GM21423 (cell line): ENCODE data around the gene ARHGAP35.
"Not testable (repeated sequence)": the region's sequence is repeated elsewhere in the genome, so short reads cannot be mapped to it uniquely, and the experiment has no call there.

Experiments
- ATAC-seq: cut with Tn5 transposase; IDR thresholded peaks from one replicate; pipeline ENCODE4 v1.9.1; 2021; ENCODE audit warnings: mild to moderate bottlenecking, moderate library complexity; ENCODE audit not compliant: unreplicated experiment

The ARHGAP35 gene

DNA sequence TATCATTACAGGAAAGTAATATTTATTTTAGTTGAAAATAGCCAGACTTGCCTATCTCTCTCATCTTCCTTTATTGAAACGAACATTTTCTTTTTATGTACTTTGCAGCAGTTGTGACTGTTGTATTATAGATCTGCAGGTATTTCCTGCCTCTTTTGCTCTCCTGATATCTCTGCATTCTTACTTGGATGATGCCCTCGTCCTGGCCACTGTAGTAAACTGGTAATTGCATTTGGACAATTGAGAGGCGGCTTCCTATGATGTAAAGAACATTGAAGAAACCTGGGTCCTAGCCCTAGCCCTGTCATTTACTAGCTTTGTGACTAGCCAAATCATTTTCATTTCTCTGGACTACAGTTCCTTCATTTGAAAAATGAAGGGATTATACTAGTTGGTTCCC is 6.4 kb downstream of the ARHGAP35 start:
- ATAC-seq = no peak

GRCh38 chr19:46868025-46868802 is 7.4 kb downstream of the ARHGAP35 start:
- ATAC-seq = no peak

DNA sequence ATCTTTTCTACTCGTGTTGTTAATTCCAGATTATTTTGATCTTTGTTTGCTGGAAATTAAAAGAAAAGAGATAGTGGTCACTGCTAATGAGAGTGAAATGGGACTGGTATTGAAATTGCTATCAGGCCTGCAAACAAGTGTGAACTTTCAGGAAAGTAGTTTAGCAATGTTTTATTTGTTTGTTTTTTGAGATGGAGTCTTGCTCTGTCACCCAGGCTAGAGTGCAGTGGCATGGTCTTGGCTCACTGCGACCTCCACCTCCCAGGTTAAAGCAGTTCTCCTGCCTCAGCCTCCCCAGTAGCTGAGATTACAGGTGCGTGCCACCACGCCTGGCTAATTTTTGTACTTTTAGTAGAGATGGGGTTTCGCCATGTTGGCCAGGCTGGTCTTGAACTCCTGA is 10.4 kb downstream of the ARHGAP35 start:
- ATAC-seq = not testable (repeated sequence)

- no peak for ATAC-seq
These were observed 12.2 kb downstream of the ARHGAP35 start for GRCh38 chr19:46872967-46873366.

DNA sequence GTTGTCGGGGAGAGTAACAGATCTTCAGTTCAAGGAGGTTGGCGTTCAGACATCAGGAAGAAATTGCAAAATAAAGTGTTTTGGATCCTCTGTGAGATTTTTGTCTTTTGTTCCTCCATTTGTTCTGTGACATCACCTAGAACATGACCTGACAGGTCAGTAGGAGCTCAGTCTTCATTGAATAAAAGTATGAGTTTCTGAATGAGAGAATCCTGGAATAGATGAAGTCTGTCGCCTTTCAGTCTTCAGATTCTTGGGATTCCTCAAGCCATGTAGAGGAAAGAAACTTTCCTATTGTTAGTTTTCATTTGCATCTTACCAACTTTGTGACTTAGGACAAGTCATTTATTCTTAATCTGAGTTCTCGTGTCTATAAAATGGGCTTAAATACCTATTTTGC is 14.4 kb downstream of the ARHGAP35 start:
- no peak for ATAC-seq

- no peak for ATAC-seq
These were observed 14.9 kb downstream of the ARHGAP35 start for GRCh38 chr19:46875657-46876056.

DNA sequence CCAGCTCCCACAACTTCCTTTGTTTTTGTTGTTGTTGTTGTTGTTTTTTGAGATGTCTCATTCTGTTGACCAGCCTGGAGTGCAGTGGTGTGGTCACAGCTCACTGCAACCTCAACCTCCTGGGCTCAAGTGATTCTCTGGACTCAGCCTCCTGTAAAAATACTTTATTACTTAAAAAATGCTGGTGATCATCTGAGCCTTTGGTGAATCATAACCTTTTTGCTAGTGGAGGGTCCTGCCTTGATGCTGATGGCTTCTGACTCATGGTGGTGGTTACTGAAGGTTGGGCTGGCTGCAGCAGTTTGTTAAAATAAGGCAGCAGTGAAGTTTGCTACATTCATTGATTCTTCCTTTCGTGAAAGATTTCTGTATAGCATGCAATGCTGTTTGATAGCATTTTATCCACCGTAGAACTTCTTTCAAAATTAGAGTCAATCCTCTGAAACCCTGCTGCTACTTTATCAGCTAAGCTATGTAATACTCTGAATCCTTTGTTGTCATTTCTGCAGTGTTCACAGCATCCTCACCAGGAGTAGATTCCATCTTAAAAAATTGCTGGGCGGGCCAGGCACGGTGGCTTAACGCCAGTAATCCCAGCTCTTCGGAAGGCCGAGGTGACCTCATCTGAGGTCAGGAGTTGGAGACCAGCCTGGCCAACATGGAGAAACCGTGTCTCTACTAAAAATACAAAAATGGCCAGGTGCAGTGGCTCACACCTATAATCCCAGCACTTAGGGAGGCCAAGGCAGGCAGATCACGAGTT is 18.0 kb downstream of the ARHGAP35 start:
- no peak for ATAC-seq

GRCh38 chr19:46880431-46880830 is 19.6 kb downstream of the ARHGAP35 start:
- ATAC-seq = no peak

DNA sequence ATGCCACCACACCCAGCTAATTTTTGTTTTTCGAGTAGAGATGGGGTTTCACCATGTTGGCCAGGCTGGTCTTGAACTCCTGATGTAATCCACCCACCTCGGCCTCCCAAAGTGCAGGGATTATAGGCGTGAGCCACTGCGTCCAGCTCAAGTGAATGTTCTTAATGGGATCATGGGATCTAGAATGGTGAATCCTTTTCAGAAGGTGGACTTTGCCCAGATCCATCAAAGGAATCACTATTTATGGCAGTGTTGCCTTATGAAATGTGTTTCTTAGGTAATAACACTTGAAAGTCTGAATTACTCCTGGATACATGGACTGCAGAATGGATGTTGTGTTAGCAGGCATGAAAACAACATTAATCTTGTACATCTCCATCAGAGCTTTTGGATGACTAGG is 20.3 kb downstream of the ARHGAP35 start:
- ATAC-seq = no peak

GRCh38 chr19:46882034-46882433 is 21.2 kb downstream of the ARHGAP35 start:
- ATAC-seq = no peak

DNA sequence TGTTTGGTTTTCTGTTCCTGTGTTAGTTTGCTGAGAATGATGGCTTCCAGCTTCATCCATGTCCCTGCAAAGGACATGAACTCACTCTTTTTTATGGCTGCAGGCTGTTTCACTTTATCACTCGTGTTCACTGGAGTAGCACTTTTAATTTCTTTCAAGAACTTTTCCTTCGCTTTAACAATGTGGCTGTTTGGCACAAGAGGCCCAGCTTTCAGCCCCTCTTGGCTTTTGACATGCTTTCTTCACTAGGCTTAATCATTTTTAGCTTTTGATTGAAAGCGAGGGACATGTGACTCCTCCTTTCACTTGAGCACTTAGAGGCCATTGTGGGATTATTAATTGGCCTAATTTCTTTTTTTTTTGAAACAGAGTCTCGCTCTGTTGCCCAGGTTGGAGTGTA is 22.0 kb downstream of the ARHGAP35 start:
- ATAC-seq = not testable (repeated sequence)

GRCh38 chr19:46885411-46885810 is 24.6 kb downstream of the ARHGAP35 start:
- ATAC-seq = no peak

GRCh38 chr19:46886546-46887239 is 25.9 kb downstream of the ARHGAP35 start:
- ATAC-seq = no peak

DNA sequence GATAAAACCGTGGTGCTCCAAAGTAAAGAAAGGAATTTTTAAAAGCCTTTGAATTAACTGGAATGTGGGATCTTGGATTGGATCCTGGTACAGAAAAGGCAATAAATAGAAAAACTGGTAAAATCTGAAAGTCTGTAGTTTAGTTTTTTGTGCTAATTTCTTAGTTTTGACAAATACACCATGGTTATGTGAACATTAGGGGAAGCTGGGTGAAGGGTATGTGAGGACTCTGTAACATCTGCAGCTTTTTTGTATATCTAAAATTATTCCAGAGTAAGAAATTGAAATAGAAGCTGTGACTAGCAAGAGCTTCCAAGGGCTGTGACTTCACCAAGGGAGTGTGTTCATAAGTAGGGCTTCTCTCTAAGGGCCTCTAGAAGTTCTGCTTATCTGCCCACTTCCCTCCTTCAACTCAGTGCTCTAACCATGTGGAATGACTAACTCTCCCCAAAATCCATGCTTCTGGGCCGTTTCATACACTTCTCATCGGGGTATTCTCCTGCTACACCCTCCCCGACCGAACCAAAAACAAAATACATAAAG is 26.5 kb downstream of the ARHGAP35 start:
- ATAC-seq = no peak

GRCh38 chr19:46890423-46891170 is 29.8 kb downstream of the ARHGAP35 start:
- no peak for ATAC-seq

GRCh38 chr19:46892252-46893179 is 31.7 kb downstream of the ARHGAP35 start:
- no peak for ATAC-seq

- ATAC-seq = no peak
These were observed 35.4 kb downstream of the ARHGAP35 start for GRCh38 chr19:46896076-46896794.

DNA sequence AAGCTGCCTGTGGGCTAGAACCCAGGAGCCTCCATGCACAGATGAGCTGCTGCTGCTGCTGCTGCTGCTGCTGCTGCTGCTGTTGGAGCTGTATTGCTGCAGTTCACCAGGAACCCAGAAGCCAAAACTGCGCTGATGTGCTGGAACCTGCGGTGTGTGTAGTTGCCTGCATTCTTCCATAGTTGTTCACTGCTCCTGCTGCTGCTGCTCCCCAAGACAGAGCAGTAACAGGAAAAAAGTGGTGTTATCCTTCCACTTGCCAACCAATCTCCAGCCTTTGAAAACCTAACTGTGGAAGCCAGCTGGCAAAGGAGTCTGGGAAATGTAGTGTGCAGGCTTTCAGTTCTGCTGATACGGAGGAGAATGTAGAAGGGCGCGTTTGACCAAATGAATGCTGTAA is 37.9 kb downstream of the ARHGAP35 start:
- no peak for ATAC-seq

- ATAC-seq = no peak
These were observed 39.5 kb downstream of the ARHGAP35 start for GRCh38 chr19:46900341-46900740.
